ENCODE results near the gene CCDC17. TPM values are rescaled to one million over a fixed set of nuclear protein-coding genes. Genes with fewer than 3 reads are reported as not detected.
A peak's percentile ranks its signal among the peaks of the same experiment; 100 is the strongest.

Gene CCDC17
- total and polyA plus RNA-seq, 2 experiments from 2014 or later, result 0.57 to 2.2 TPM

DNA sequence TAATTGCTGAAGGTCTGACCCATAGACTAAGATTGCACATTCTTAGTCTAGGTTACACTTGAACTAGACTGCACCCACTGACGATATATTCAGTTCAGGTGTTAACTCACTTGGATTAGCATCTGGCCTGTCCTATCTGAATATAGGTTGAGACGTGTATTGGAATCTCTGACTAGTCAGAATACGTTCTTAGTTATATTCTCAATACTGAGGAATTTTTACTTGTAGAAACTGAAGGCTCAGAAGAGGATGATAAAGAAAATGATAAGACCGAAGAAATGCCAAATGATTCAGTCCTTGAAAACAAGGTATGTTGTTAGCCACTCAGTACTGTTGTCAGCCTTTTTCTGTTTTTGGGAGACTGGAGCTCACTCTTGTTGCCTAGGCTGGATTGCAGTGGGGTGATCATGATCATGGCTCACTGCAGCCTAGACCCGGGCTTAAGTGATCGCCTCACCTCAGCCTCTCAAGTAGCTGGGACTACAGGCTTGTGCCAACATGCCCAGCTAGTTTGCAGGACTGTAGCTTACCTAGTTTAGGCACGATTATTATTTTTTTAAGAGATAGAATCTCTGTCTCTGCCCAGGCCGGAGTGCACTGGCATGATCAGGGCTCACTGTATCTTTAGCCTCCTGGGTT is 10.8 kb downstream of the CCDC17 start (continued):
- TF ChIP-seq, protein P1, sequence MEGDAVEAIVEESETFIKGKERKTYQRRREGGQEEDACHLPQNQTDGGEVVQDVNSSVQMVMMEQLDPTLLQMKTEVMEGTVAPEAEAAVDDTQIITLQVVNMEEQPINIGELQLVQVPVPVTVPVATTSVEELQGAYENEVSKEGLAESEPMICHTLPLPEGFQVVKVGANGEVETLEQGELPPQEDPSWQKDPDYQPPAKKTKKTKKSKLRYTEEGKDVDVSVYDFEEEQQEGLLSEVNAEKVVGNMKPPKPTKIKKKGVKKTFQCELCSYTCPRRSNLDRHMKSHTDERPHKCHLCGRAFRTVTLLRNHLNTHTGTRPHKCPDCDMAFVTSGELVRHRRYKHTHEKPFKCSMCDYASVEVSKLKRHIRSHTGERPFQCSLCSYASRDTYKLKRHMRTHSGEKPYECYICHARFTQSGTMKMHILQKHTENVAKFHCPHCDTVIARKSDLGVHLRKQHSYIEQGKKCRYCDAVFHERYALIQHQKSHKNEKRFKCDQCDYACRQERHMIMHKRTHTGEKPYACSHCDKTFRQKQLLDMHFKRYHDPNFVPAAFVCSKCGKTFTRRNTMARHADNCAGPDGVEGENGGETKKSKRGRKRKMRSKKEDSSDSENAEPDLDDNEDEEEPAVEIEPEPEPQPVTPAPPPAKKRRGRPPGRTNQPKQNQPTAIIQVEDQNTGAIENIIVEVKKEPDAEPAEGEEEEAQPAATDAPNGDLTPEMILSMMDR (conservative IDR thresholded peaks at IDR 0.05; ENCODE audit: low read depth in 2 of 2), result no peak

DNA sequence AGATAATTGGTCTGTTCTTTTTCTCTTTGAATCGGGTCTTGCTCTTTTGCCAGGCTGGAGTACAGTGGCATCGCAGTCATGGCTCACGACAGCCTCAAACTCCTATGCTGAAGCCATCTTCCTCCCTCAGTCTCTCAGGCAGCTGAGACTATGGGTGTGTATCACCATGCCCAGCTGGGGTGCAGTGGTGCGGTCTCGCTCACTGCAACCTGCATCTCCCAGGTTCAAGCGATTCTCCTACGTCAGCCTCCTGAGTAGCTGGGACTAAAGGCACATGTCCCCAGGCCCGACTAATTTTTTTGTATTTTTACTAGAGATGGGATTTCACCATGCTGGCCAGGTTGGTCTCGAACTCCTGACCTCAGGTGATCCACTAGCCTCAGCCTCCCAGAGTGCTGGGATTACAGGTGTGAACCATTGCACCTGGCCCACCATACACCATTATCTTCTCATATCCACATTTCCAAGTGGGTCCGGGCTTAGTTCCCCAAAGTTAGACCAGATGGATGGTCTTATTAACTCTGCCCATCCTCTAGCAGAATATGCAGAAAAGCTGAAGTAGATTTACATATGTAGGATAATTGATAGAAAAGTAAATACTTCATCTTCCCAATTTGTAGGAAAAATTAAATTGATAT is 13.1 kb downstream of the CCDC17 start:
- Mint-ChIP-seq H3K4me1 (peaks cover 5% of the 10 kb centered on the region; the same call in 2 of the 3 replicates), H3K27me3 (ENCODE audit: insufficient read depth, low read depth, poor library complexity) (peaks cover 1% of the 10 kb centered on the region), H3K36me3 (ENCODE audit: low read depth) (peaks cover 91% of the 10 kb centered on the region), H3K27ac (no peak overlapping the region), H3K4me3 (no peak overlapping the region), H3K9me3 (no peaks in the 10 kb centered on the region)
- no peaks in the 10 kb centered on the region for H3K9me2 ChIP-seq (ENCODE audit: insufficient read depth)
- DNase-seq (ENCODE audit: low spot score) (no peak), ATAC-seq (peak; percentile 13; the same call in 2 of the 3 replicates)
- H3K27ac ChIP-seq (ENCODE audit: low read depth), result peak overlapping the region; percentile 63; the same call in 1 of the 2 replicates
- peaks cover 81% of the 10 kb centered on the region for H3F3A ChIP-seq (replicated peaks; ENCODE audit: low read depth)
- H3K4me1 ChIP-seq (ENCODE audit: insufficient read depth), result no peaks in the 10 kb centered on the region
- H2AFZ ChIP-seq, result no peak overlapping the region
- TF ChIP-seq STAT1 (IDR thresholded peaks at IDR 0.05; ENCODE audit: unreplicated experiment), result no peak
- TF ChIP-seq EZH2 (IDR thresholded peaks at IDR 0.05; ENCODE audit: low read depth, unreplicated experiment), result no peak
- TF ChIP-seq, protein P2, sequence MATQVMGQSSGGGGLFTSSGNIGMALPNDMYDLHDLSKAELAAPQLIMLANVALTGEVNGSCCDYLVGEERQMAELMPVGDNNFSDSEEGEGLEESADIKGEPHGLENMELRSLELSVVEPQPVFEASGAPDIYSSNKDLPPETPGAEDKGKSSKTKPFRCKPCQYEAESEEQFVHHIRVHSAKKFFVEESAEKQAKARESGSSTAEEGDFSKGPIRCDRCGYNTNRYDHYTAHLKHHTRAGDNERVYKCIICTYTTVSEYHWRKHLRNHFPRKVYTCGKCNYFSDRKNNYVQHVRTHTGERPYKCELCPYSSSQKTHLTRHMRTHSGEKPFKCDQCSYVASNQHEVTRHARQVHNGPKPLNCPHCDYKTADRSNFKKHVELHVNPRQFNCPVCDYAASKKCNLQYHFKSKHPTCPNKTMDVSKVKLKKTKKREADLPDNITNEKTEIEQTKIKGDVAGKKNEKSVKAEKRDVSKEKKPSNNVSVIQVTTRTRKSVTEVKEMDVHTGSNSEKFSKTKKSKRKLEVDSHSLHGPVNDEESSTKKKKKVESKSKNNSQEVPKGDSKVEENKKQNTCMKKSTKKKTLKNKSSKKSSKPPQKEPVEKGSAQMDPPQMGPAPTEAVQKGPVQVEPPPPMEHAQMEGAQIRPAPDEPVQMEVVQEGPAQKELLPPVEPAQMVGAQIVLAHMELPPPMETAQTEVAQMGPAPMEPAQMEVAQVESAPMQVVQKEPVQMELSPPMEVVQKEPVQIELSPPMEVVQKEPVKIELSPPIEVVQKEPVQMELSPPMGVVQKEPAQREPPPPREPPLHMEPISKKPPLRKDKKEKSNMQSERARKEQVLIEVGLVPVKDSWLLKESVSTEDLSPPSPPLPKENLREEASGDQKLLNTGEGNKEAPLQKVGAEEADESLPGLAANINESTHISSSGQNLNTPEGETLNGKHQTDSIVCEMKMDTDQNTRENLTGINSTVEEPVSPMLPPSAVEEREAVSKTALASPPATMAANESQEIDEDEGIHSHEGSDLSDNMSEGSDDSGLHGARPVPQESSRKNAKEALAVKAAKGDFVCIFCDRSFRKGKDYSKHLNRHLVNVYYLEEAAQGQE (IDR thresholded peaks at IDR 0.05; ENCODE audit: unreplicated experiment), result no peak
- TF ChIP-seq NANOG (IDR thresholded peaks at IDR 0.05; ENCODE audit: borderline replicate concordance), result no peak
- TF ChIP-seq, protein P1 (conservative IDR thresholded peaks at IDR 0.05; ENCODE audit: low read depth in 2 of 2), result no peak
- TF ChIP-seq, protein P3, sequence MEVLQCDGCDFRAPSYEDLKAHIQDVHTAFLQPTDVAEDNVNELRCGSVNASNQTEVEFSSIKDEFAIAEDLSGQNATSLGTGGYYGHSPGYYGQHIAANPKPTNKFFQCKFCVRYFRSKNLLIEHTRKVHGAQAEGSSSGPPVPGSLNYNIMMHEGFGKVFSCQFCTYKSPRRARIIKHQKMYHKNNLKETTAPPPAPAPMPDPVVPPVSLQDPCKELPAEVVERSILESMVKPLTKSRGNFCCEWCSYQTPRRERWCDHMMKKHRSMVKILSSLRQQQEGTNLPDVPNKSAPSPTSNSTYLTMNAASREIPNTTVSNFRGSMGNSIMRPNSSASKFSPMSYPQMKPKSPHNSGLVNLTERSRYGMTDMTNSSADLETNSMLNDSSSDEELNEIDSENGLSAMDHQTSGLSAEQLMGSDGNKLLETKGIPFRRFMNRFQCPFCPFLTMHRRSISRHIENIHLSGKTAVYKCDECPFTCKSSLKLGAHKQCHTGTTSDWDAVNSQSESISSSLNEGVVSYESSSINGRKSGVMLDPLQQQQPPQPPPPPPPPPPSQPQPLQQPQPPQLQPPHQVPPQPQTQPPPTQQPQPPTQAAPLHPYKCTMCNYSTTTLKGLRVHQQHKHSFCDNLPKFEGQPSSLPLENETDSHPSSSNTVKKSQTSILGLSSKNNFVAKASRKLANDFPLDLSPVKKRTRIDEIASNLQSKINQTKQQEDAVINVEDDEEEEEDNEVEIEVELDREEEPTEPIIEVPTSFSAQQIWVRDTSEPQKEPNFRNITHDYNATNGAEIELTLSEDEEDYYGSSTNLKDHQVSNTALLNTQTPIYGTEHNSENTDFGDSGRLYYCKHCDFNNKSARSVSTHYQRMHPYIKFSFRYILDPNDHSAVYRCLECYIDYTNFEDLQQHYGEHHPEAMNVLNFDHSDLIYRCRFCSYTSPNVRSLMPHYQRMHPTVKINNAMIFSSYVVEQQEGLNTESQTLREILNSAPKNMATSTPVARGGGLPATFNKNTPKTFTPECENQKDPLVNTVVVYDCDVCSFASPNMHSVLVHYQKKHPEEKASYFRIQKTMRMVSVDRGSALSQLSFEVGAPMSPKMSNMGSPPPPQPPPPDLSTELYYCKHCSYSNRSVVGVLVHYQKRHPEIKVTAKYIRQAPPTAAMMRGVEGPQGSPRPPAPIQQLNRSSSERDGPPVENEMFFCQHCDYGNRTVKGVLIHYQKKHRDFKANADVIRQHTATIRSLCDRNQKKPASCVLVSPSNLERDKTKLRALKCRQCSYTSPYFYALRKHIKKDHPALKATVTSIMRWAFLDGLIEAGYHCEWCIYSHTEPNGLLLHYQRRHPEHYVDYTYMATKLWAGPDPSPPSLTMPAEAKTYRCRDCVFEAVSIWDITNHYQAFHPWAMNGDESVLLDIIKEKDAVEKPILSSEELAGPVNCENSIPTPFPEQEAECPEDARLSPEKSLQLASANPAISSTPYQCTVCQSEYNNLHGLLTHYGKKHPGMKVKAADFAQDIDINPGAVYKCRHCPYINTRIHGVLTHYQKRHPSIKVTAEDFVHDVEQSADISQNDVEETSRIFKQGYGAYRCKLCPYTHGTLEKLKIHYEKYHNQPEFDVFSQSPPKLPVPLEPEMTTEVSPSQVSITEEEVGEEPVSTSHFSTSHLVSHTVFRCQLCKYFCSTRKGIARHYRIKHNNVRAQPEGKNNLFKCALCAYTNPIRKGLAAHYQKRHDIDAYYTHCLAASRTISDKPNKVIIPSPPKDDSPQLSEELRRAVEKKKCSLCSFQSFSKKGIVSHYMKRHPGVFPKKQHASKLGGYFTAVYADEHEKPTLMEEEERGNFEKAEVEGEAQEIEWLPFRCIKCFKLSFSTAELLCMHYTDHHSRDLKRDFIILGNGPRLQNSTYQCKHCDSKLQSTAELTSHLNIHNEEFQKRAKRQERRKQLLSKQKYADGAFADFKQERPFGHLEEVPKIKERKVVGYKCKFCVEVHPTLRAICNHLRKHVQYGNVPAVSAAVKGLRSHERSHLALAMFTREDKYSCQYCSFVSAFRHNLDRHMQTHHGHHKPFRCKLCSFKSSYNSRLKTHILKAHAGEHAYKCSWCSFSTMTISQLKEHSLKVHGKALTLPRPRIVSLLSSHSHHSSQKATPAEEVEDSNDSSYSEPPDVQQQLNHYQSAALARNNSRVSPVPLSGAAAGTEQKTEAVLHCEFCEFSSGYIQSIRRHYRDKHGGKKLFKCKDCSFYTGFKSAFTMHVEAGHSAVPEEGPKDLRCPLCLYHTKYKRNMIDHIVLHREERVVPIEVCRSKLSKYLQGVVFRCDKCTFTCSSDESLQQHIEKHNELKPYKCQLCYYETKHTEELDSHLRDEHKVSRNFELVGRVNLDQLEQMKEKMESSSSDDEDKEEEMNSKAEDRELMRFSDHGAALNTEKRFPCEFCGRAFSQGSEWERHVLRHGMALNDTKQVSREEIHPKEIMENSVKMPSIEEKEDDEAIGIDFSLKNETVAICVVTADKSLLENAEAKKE (CRISPR knock-in tag; IDR thresholded peaks at IDR 0.05), result no peak
- no peak for TF ChIP-seq CREB1 (CRISPR knock-in tag; IDR thresholded peaks at IDR 0.05; ENCODE audit: low read depth)
- no peak for TF ChIP-seq POLR2AphosphoS5 (IDR thresholded peaks at IDR 0.05; ENCODE audit: low read depth)
- TF ChIP-seq ZNF331 (CRISPR knock-in tag; IDR thresholded peaks at IDR 0.05; ENCODE audit: low read depth), result no peak
- no peaks in the 10 kb centered on the region for H3K27me3 ChIP-seq (ENCODE audit: insufficient read depth)
- H3K79me2 ChIP-seq (replicated peaks; ENCODE audit: insufficient read depth), result peaks cover 79% of the 10 kb centered on the region
- no peak overlapping the region for H3K4me2 ChIP-seq
- peaks cover 78% of the 10 kb centered on the region for H4K20me1 ChIP-seq (replicated peaks; ENCODE audit: insufficient read depth)
- H3K4me3 ChIP-seq, result no peak overlapping the region
- H3K36me3 ChIP-seq (ENCODE audit: insufficient read depth), result peaks cover 87% of the 10 kb centered on the region

All from GM23338 (cell line).